Stimulated activated memory B cell treated with anti-CD40 and anti-IgM and Interleukin-4, amounts not matched to agents 10 μg/mL and 1 μg/mL and 100 μg/mL, for 72 hours (primary cell): Measurements from ENCODE around the gene C1QTNF12.

Source experiments
- ATAC-seq: fragments of 150-1000 bp; cut with Tn5 transposase; 2 replicates; pipeline ENCODE4 v1.10.0; 2021
- H3K27ac Mint-ChIP-seq: one replicate; pipeline ENCODE4 v1.8.0; 2022; ENCODE audit warnings: mild to moderate bottlenecking, mixed read lengths
- H3K27me3 Mint-ChIP-seq: one replicate; pipeline ENCODE4 v1.8.0; 2022; ENCODE audit warnings: mixed read lengths
- H3K36me3 Mint-ChIP-seq: one replicate; pipeline ENCODE4 v1.8.0; 2022; ENCODE audit warnings: mixed read lengths
- H3K4me1 Mint-ChIP-seq: one replicate; pipeline ENCODE4 v1.8.0; 2022; ENCODE audit warnings: mixed read lengths
- H3K4me3 Mint-ChIP-seq: one replicate; pipeline ENCODE4 v1.8.0; 2022; ENCODE audit warnings: mild to moderate bottlenecking, moderate library complexity, mixed read lengths
- H3K9me3 Mint-ChIP-seq: one replicate; pipeline ENCODE4 v1.8.0; 2022; ENCODE audit warnings: mixed read lengths

Gene C1QTNF12

GRCh38 chr1:1241588-1242219 lies 4.8 kb downstream of the C1QTNF12 start:
- ATAC-seq = no peak
- H3K4me1 Mint-ChIP-seq = peaks cover 27% of the 10 kb centered on the region

GRCh38 chr1:1240822-1241587 lies 5.5 kb downstream of the C1QTNF12 start:
- no peaks in the 10 kb centered on the region for H3K36me3 Mint-ChIP-seq
- H3K4me1 Mint-ChIP-seq = peaks cover 27% of the 10 kb centered on the region
- no peak overlapping the region for H3K27ac Mint-ChIP-seq
- no peaks in the 10 kb centered on the region for H3K9me3 Mint-ChIP-seq
- no peak overlapping the region for H3K4me3 Mint-ChIP-seq
- peaks cover 46% of the 10 kb centered on the region for H3K27me3 Mint-ChIP-seq
- ATAC-seq = no peak

More at GRCh38 chr1:1241588-1242219, 4.8 kb downstream of the C1QTNF12 start:
- Mint-ChIP-seq H3K4me3 (no peak overlapping the region), H3K27me3 (peaks cover 46% of the 10 kb centered on the region), H3K27ac (no peak overlapping the region), H3K9me3 (no peaks in the 10 kb centered on the region), H3K36me3 (no peaks in the 10 kb centered on the region)

GRCh38 chr1:1240348-1240732 lies 6.2 kb downstream of the C1QTNF12 start:
- no peak for ATAC-seq
- no peaks in the 10 kb centered on the region for H3K36me3 Mint-ChIP-seq
- H3K27me3 Mint-ChIP-seq = peaks cover 46% of the 10 kb centered on the region
- H3K4me3 Mint-ChIP-seq = no peak overlapping the region
- H3K27ac Mint-ChIP-seq = no peak overlapping the region
- no peaks in the 10 kb centered on the region for H3K9me3 Mint-ChIP-seq
- H3K4me1 Mint-ChIP-seq = peaks cover 27% of the 10 kb centered on the region

- Mint-ChIP-seq H3K9me3 (no peaks in the 10 kb centered on the region), H3K27ac (no peak overlapping the region), H3K36me3 (peaks cover 2% of the 10 kb centered on the region), H3K4me1 (peaks cover 31% of the 10 kb centered on the region), H3K4me3 (no peak overlapping the region), H3K27me3 (peaks cover 46% of the 10 kb centered on the region)
- ATAC-seq = no peak
Measured at GRCh38 chr1:1239614-1240347, 6.7 kb downstream of the C1QTNF12 start.

GRCh38 chr1:1239227-1239613 lies 7.3 kb downstream of the C1QTNF12 start:
- no peaks in the 10 kb centered on the region for H3K9me3 Mint-ChIP-seq
- no peak overlapping the region for H3K4me3 Mint-ChIP-seq
- H3K4me1 Mint-ChIP-seq = peaks cover 37% of the 10 kb centered on the region
- peaks cover 7% of the 10 kb centered on the region for H3K36me3 Mint-ChIP-seq
- peaks cover 46% of the 10 kb centered on the region for H3K27me3 Mint-ChIP-seq
- H3K27ac Mint-ChIP-seq = no peak overlapping the region
- no peak for ATAC-seq

- ATAC-seq = no peak
- no peak overlapping the region for H3K27ac Mint-ChIP-seq
- no peak overlapping the region for H3K4me3 Mint-ChIP-seq
- peaks cover 12% of the 10 kb centered on the region for H3K36me3 Mint-ChIP-seq
- H3K27me3 Mint-ChIP-seq = peaks cover 46% of the 10 kb centered on the region
- no peaks in the 10 kb centered on the region for H3K9me3 Mint-ChIP-seq
- peaks cover 42% of the 10 kb centered on the region for H3K4me1 Mint-ChIP-seq
Measured at GRCh38 chr1:1238702-1239178, 7.8 kb downstream of the C1QTNF12 start.

GRCh38 chr1:1237874-1238701 lies 8.4 kb downstream of the C1QTNF12 start:
- H3K4me1 Mint-ChIP-seq = peaks cover 46% of the 10 kb centered on the region
- H3K36me3 Mint-ChIP-seq = peaks cover 16% of the 10 kb centered on the region
- H3K4me3 Mint-ChIP-seq = peak overlapping the region; percentile 48
- no peak overlapping the region for H3K27ac Mint-ChIP-seq
- H3K9me3 Mint-ChIP-seq = no peaks in the 10 kb centered on the region
- peak; percentile 39 for ATAC-seq
- peaks cover 44% of the 10 kb centered on the region for H3K27me3 Mint-ChIP-seq

- Mint-ChIP-seq H3K4me1 (peaks cover 50% of the 10 kb centered on the region), H3K27me3 (peaks cover 36% of the 10 kb centered on the region), H3K27ac (no peak overlapping the region), H3K36me3 (peaks cover 16% of the 10 kb centered on the region), H3K9me3 (no peaks in the 10 kb centered on the region), H3K4me3 (peak overlapping the region; percentile 48)
- ATAC-seq = no peak
Measured at GRCh38 chr1:1236945-1237873, 9.3 kb downstream of the C1QTNF12 start.

GRCh38 chr1:1236176-1236763 lies 10.3 kb downstream of the C1QTNF12 start:
- ATAC-seq = no peak
- H3K4me3 Mint-ChIP-seq = no peak overlapping the region
- H3K27me3 Mint-ChIP-seq = peaks cover 26% of the 10 kb centered on the region
- H3K4me1 Mint-ChIP-seq = peaks cover 50% of the 10 kb centered on the region
- no peaks in the 10 kb centered on the region for H3K9me3 Mint-ChIP-seq
- H3K36me3 Mint-ChIP-seq = peaks cover 16% of the 10 kb centered on the region
- no peak overlapping the region for H3K27ac Mint-ChIP-seq

GRCh38 chr1:1235016-1235744 lies 11.3 kb downstream of the C1QTNF12 start:
- Mint-ChIP-seq H3K4me1 (peaks cover 55% of the 10 kb centered on the region), H3K36me3 (peaks cover 16% of the 10 kb centered on the region), H3K27me3 (peaks cover 15% of the 10 kb centered on the region), H3K27ac (no peak overlapping the region), H3K9me3 (no peaks in the 10 kb centered on the region), H3K4me3 (no peak overlapping the region)
- no peak for ATAC-seq

GRCh38 chr1:1234180-1234808 lies 12.2 kb downstream of the C1QTNF12 start:
- no peaks in the 10 kb centered on the region for H3K9me3 Mint-ChIP-seq
- no peak for ATAC-seq
- peak overlapping the region; percentile 71 for H3K4me3 Mint-ChIP-seq
- peaks cover 64% of the 10 kb centered on the region for H3K4me1 Mint-ChIP-seq
- peaks cover 23% of the 10 kb centered on the region for H3K36me3 Mint-ChIP-seq
- no peak overlapping the region for H3K27ac Mint-ChIP-seq
- peaks cover 10% of the 10 kb centered on the region for H3K27me3 Mint-ChIP-seq

GRCh38 chr1:1233567-1233892 lies 13.0 kb downstream of the C1QTNF12 start:
- H3K27me3 Mint-ChIP-seq = peaks cover 6% of the 10 kb centered on the region
- H3K4me1 Mint-ChIP-seq = peaks cover 61% of the 10 kb centered on the region
- H3K36me3 Mint-ChIP-seq = peaks cover 25% of the 10 kb centered on the region
- H3K4me3 Mint-ChIP-seq = peak overlapping the region; percentile 71
- peak overlapping the region; percentile 63 for H3K27ac Mint-ChIP-seq
- no peaks in the 10 kb centered on the region for H3K9me3 Mint-ChIP-seq
- no peak for ATAC-seq
